ENCODE data around the gene GRM3. TPM values are rescaled to one million over a fixed set of nuclear protein-coding genes. Genes with fewer than 3 reads are reported as not detected.
A peak's percentile ranks its signal among the peaks of the same experiment; 100 is the strongest.

The GRM3 gene
- total and polyA plus RNA-seq, 2 of the 13 experiments (the other 11 are each of a cell fraction or from before 2014, with no cell fraction given), result not detected

DNA sequence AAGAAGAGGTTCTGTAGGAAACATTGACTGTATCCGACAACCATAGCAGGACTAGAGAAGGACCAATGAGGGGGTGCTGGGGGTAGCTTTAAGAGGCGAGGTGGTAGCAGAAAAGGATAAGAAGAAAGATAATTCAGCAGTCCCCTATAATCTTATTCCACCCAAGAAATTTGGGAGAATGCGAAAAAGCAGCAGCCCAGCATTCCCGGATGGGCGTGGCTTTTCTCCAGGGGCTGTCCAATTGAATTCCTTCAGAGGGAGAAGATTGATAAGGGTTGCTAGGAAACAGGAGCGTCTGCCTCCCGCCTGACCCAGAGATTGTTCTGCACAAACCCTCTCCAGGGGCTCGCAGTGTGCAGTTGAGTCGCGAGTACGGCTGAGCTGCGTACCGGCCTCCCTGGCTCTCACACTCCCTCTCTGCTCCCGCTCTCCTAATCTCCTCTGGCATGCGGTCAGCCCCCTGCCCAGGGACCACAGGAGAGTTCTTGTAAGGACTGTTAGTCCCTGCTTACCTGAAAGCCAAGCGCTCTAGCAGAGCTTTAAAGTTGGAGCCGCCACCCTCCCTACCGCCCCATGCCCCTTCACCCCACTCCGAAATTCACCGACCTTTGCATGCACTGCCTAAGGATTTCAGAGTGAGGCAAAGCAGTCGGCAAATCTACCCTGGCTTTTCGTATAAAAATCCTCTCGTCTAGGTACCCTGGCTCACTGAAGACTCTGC, at the start of gene GRM3 (continued):
- TF ChIP-seq NFE2 (CRISPR knock-in tag; IDR thresholded peaks at IDR 0.05), result no peak
- TF ChIP-seq, protein P1, sequence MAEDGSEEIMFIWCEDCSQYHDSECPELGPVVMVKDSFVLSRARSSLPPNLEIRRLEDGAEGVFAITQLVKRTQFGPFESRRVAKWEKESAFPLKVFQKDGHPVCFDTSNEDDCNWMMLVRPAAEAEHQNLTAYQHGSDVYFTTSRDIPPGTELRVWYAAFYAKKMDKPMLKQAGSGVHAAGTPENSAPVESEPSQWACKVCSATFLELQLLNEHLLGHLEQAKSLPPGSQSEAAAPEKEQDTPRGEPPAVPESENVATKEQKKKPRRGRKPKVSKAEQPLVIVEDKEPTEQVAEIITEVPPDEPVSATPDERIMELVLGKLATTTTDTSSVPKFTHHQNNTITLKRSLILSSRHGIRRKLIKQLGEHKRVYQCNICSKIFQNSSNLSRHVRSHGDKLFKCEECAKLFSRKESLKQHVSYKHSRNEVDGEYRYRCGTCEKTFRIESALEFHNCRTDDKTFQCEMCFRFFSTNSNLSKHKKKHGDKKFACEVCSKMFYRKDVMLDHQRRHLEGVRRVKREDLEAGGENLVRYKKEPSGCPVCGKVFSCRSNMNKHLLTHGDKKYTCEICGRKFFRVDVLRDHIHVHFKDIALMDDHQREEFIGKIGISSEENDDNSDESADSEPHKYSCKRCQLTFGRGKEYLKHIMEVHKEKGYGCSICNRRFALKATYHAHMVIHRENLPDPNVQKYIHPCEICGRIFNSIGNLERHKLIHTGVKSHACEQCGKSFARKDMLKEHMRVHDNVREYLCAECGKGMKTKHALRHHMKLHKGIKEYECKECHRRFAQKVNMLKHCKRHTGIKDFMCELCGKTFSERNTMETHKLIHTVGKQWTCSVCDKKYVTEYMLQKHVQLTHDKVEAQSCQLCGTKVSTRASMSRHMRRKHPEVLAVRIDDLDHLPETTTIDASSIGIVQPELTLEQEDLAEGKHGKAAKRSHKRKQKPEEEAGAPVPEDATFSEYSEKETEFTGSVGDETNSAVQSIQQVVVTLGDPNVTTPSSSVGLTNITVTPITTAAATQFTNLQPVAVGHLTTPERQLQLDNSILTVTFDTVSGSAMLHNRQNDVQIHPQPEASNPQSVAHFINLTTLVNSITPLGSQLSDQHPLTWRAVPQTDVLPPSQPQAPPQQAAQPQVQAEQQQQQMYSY (CRISPR knock-in tag; IDR thresholded peaks at IDR 0.05), result no peak
- TF ChIP-seq LCORL (IDR thresholded peaks at IDR 0.05), result no peak
- TF ChIP-seq LCORL (CRISPR knock-in tag; IDR thresholded peaks at IDR 0.05), result no peak
- no peak for TF ChIP-seq NCOA5 (CRISPR knock-in tag; IDR thresholded peaks at IDR 0.05)
- TF ChIP-seq, protein P2, sequence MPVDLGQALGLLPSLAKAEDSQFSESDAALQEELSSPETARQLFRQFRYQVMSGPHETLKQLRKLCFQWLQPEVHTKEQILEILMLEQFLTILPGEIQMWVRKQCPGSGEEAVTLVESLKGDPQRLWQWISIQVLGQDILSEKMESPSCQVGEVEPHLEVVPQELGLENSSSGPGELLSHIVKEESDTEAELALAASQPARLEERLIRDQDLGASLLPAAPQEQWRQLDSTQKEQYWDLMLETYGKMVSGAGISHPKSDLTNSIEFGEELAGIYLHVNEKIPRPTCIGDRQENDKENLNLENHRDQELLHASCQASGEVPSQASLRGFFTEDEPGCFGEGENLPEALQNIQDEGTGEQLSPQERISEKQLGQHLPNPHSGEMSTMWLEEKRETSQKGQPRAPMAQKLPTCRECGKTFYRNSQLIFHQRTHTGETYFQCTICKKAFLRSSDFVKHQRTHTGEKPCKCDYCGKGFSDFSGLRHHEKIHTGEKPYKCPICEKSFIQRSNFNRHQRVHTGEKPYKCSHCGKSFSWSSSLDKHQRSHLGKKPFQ (CRISPR knock-in tag; IDR thresholded peaks at IDR 0.05; ENCODE audit: insufficient replicate concordance), result no peak
- TF ChIP-seq SMC3 (IDR thresholded peaks at IDR 0.05; ENCODE audit: low read length), result no peak

DNA sequence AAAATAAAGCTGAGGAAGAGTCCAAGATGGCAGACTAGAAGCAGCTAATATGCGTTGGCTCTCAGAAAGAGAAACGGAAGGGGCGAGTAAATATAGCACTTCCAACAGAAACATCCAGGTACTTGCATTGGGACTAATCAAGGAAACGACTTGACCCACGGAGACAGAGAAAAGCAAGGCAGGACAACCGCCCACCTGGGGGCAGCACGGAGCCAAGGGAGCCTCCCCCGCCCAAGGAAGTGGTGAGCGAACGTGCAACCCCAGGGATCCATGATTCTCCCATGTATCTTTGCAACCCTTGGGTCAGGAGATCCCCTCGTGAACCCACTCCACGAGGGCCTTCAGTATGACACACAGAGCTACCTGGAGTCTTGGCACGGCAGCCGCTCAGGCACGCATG, 45.4 kb upstream of the GRM3 start:
- POLR2A ChIA-PET, result no interaction called here
- in situ Hi-C loops (cut with HindIII; ENCODE audit: extremely low pct_ligation_motif_present, low pct_unique_long_range_greater_than_20kb) (loop anchor here (5.0 kb wide), 1 partner anchor 309 kb away; no protein-coding TSS in a partner anchor), intact Hi-C loops (cut with micrococcal nuclease; ENCODE audit: unreplicated experiment) (loop anchor here (1.0 kb wide), 2 partner anchors 217 to 307 kb away; no protein-coding TSS in a partner anchor)
- H3K9me3 ChIP-seq (ENCODE audit: low read length), result no peaks in the 10 kb centered on the region
- 9% methylated on average over 6 of the region's 15 CpGs for WGBS (ENCODE audit: low lambda C conversion rate)
- ATAC-seq (peak; percentile 87), DNase-seq (ENCODE audit: low spot score) (peak; percentile 10), FAIRE-seq (peak; percentile 30)
- H3K27me3 ChIP-seq (ENCODE audit: control insufficient read depth in 1 of 2, insufficient read depth in 2 of 2, low read length in 2 of 2), result no peaks in the 10 kb centered on the region
- CTCF ChIA-PET (ENCODE audit: low intra/inter-chr PET ratio, low total read pairs), result interaction anchor here (1.7 kb wide), 1 partner anchor 307 kb away, joined by 11 read pairs; no protein-coding TSS in a partner anchor
- no peaks in the 10 kb centered on the region for H4K20me1 ChIP-seq (ENCODE audit: insufficient read depth, low read length)
- no peak overlapping the region for H3K9ac ChIP-seq (ENCODE audit: insufficient read depth, low read depth, low read length)
- no peak overlapping the region for H3K27ac ChIP-seq (ENCODE audit: extremely low read length, insufficient read depth, low read length)
- peak overlapping the region; percentile 42 for H2AFZ ChIP-seq (ENCODE audit: low read length)
- H3K79me2 ChIP-seq (ENCODE audit: insufficient read depth, low read length), result no peaks in the 10 kb centered on the region
- H3K4me1 ChIP-seq (ENCODE audit: insufficient read depth, low read length), result no peaks in the 10 kb centered on the region
- H3K36me3 ChIP-seq (replicated peaks in 1 of 2; ENCODE audit: control insufficient read depth in 1 of 2, insufficient read depth in 2 of 2, low read length in 2 of 2), result no peaks in the 10 kb centered on the region
- H3K4me2 ChIP-seq (ENCODE audit: low read depth, low read length), result no peak overlapping the region
- H3K4me3 ChIP-seq (replicated peaks in 1 of 3; ENCODE audit: insufficient read depth in 1 of 3, low read depth in 2 of 3, low read length in 3 of 3), result no peak overlapping the region
- BruUV-seq (replicated peaks), result no TSS peak
- TF ChIP-seq STAG1 (CRISPR knock-in tag; IDR thresholded peaks at IDR 0.05), result peak; percentile 54
- TF ChIP-seq, protein P3, sequence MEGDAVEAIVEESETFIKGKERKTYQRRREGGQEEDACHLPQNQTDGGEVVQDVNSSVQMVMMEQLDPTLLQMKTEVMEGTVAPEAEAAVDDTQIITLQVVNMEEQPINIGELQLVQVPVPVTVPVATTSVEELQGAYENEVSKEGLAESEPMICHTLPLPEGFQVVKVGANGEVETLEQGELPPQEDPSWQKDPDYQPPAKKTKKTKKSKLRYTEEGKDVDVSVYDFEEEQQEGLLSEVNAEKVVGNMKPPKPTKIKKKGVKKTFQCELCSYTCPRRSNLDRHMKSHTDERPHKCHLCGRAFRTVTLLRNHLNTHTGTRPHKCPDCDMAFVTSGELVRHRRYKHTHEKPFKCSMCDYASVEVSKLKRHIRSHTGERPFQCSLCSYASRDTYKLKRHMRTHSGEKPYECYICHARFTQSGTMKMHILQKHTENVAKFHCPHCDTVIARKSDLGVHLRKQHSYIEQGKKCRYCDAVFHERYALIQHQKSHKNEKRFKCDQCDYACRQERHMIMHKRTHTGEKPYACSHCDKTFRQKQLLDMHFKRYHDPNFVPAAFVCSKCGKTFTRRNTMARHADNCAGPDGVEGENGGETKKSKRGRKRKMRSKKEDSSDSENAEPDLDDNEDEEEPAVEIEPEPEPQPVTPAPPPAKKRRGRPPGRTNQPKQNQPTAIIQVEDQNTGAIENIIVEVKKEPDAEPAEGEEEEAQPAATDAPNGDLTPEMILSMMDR (CRISPR knock-in tag; IDR thresholded peaks at IDR 0.05), result peak; percentile 69

Data from HepG2 (cell line).